AG09319 (cell line): ENCODE results near the gene HSPG2.

Experiments
- DNase-seq: peaks from one replicate; pipeline ENCODE4 v3.0.0-alpha.2; 2010; ENCODE audit warnings: low read depth; ENCODE audit errors: extremely low read depth
- CTCF ChIP-seq: IDR thresholded peaks from 2 replicates; pipeline ENCODE4 v1.5.1; 2011; ENCODE audit warnings: low read depth, mild to moderate bottlenecking, inconsistent platforms, low read length, moderate library complexity

The HSPG2 gene

GRCh38 chr1:21936366-21937031, 611 bp downstream of the HSPG2 start:
- no peak for DNase-seq
- no peak for TF ChIP-seq CTCF

- no peak for DNase-seq
- TF ChIP-seq CTCF: no peak
Observed at GRCh38 chr1:21935891-21936365, 1.2 kb downstream of the HSPG2 start.

GRCh38 chr1:21935393-21935804, 1.7 kb downstream of the HSPG2 start:
- no peak for TF ChIP-seq CTCF
- DNase-seq: no peak

- TF ChIP-seq CTCF: no peak
- no peak for DNase-seq
Observed at GRCh38 chr1:21933397-21934248, 3.5 kb downstream of the HSPG2 start.

GRCh38 chr1:21932127-21932526, 5.0 kb downstream of the HSPG2 start:
- no peak for TF ChIP-seq CTCF
- peak; percentile 85 for DNase-seq

GRCh38 chr1:21931171-21932093, 5.7 kb downstream of the HSPG2 start:
- no peak for DNase-seq
- TF ChIP-seq CTCF: no peak
